ENCODE results near the gene PLA2G4A.

PLA2G4A gene

GRCh38 chr1:187001198-187001889, 172.6 kb downstream of the PLA2G4A start:
- no peak overlapping the region for H3K4me3 ChIP-seq (ENCODE audit: low read length)
- TF ChIP-seq ZNF274 (IDR thresholded peaks at IDR 0.05; ENCODE audit: low read depth, low read length): no peak

GRCh38 chr1:187003353-187003752, 174.6 kb downstream of the PLA2G4A start:
- H3K4me3 ChIP-seq (ENCODE audit: low read length): no peak overlapping the region
- no peak for TF ChIP-seq ZNF274 (IDR thresholded peaks at IDR 0.05; ENCODE audit: low read depth, low read length)

GRCh38 chr1:187006896-187007295, 178.1 kb downstream of the PLA2G4A start:
- H3K4me3 ChIP-seq (ENCODE audit: low read length): no peak overlapping the region
- no peak for TF ChIP-seq ZNF274 (IDR thresholded peaks at IDR 0.05; ENCODE audit: low read depth, low read length)

GRCh38 chr1:187009320-187009719, 180.6 kb downstream of the PLA2G4A start:
- no peak for TF ChIP-seq ZNF274 (IDR thresholded peaks at IDR 0.05; ENCODE audit: low read depth, low read length)

GRCh38 chr1:187010571-187011309, 182.0 kb downstream of the PLA2G4A start:
- H3K4me3 ChIP-seq (ENCODE audit: low read length): no peak overlapping the region

More at GRCh38 chr1:187009320-187009719, 180.6 kb downstream of the PLA2G4A start:
- H3K4me3 ChIP-seq (ENCODE audit: low read length): no peak overlapping the region

GRCh38 chr1:187013582-187014200, 184.9 kb downstream of the PLA2G4A start:
- TF ChIP-seq ZNF274 (IDR thresholded peaks at IDR 0.05; ENCODE audit: low read depth, low read length): no peak
- no peak overlapping the region for H3K4me3 ChIP-seq (ENCODE audit: low read length)

More at GRCh38 chr1:187010571-187011309, 182.0 kb downstream of the PLA2G4A start:
- TF ChIP-seq ZNF274 (IDR thresholded peaks at IDR 0.05; ENCODE audit: low read depth, low read length): no peak

- TF ChIP-seq ZNF274 (IDR thresholded peaks at IDR 0.05; ENCODE audit: low read depth, low read length): no peak
- H3K4me3 ChIP-seq (ENCODE audit: low read length): no peak overlapping the region
Observed at GRCh38 chr1:187018291-187018690, 189.5 kb downstream of the PLA2G4A start.

- TF ChIP-seq ZNF274 (IDR thresholded peaks at IDR 0.05; ENCODE audit: low read depth, low read length): no peak
- no peak overlapping the region for H3K4me3 ChIP-seq (ENCODE audit: low read length)
Observed at GRCh38 chr1:187027253-187027652, 198.5 kb downstream of the PLA2G4A start.

- no peak overlapping the region for H3K4me3 ChIP-seq (ENCODE audit: low read length)
- TF ChIP-seq ZNF274 (IDR thresholded peaks at IDR 0.05; ENCODE audit: low read depth, low read length): no peak
Observed at GRCh38 chr1:187032316-187032981, 203.7 kb downstream of the PLA2G4A start.

GRCh38 chr1:187032982-187033692, 204.4 kb downstream of the PLA2G4A start:
- TF ChIP-seq ZNF274 (IDR thresholded peaks at IDR 0.05; ENCODE audit: low read depth, low read length): no peak
- no peak overlapping the region for H3K4me3 ChIP-seq (ENCODE audit: low read length)

GRCh38 chr1:187033693-187034390, 205.1 kb downstream of the PLA2G4A start:
- H3K4me3 ChIP-seq (ENCODE audit: low read length): no peak overlapping the region
- TF ChIP-seq ZNF274 (IDR thresholded peaks at IDR 0.05; ENCODE audit: low read depth, low read length): no peak

GRCh38 chr1:187034501-187034900, 205.8 kb downstream of the PLA2G4A start:
- no peak overlapping the region for H3K4me3 ChIP-seq (ENCODE audit: low read length)
- no peak for TF ChIP-seq ZNF274 (IDR thresholded peaks at IDR 0.05; ENCODE audit: low read depth, low read length)

GRCh38 chr1:187037973-187038553, 209.3 kb downstream of the PLA2G4A start:
- H3K4me3 ChIP-seq (ENCODE audit: low read length): no peak overlapping the region
- TF ChIP-seq ZNF274 (IDR thresholded peaks at IDR 0.05; ENCODE audit: low read depth, low read length): no peak
